Thymus (tissue), 11 donors: ENCODE results near the gene OMP. TPM values are rescaled to one million over a fixed set of nuclear protein-coding genes. Genes with fewer than 3 reads are reported as not detected.

ENCODE experiments used
- DNase-seq, 9 donors: peaks; one replicate each; pipeline ENCODE4 v3.0.0-alpha.2; 2013; ENCODE audit warnings: low spot score in 9 of 9, low read depth in 6 of 9, missing footprints in 1 of 9
- H3K27ac ChIP-seq, 2 donors: one replicate each; pipeline ENCODE4 v1.5.1; 2013; ENCODE audit warnings: control low read depth in 1 of 2, low read depth in 1 of 2, low read length in 1 of 2, mild to moderate bottlenecking in 1 of 2, moderate library complexity in 1 of 2
- H3K27me3 ChIP-seq, 2 donors: one replicate each; pipeline ENCODE4 v1.5.1; 2013; ENCODE audit warnings: low read length in 1 of 2; ENCODE audit not compliant: control insufficient read depth in 2 of 2, insufficient read depth in 1 of 2
- H3K36me3 ChIP-seq, 2 donors: one replicate each; pipeline ENCODE4 v1.5.1; 2013; ENCODE audit warnings: low read length in 1 of 2, mild to moderate bottlenecking in 1 of 2, moderate library complexity in 1 of 2; ENCODE audit not compliant: control insufficient read depth in 2 of 2, insufficient read depth in 2 of 2
- H3K4me1 ChIP-seq, 2 donors: one replicate each; pipeline ENCODE4 v1.5.1; 2013; ENCODE audit warnings: low read length in 2 of 2; ENCODE audit not compliant: control insufficient read depth in 2 of 2, insufficient read depth in 2 of 2
- H3K4me3 ChIP-seq, 2 donors: one replicate each; pipeline ENCODE4 v1.5.1; 2013; ENCODE audit warnings: low read length in 2 of 2, control low read depth in 1 of 2, mild to moderate bottlenecking in 1 of 2
- H3K9me3 ChIP-seq, 2 donors: one replicate each; pipeline ENCODE4 v1.5.1; 2013; ENCODE audit warnings: low read length in 1 of 2, mild to moderate bottlenecking in 1 of 2; ENCODE audit not compliant: control insufficient read depth in 2 of 2, insufficient read depth in 1 of 2
- WGBS: extraction: QIAGEN DNeasy Blood & Tissue Kit; methylation state at CpG from one replicate; pipeline ENCODE4 v1.1.7; 2013; 5-methylcytosine and 5-hydroxymethylcytosine counted together
- polyA plus RNA-seq: library from polyadenylated mRNA; stranded (reverse); fragments of 200-250 nt; gene quantifications from one replicate; pipeline ENCODE4 v1.2.3, GENCODE V29; 2013
- total RNA-seq: library from RNA; stranded (reverse); fragments of 120-200 nt; gene quantifications from one replicate; pipeline ENCODE4 v1.2.4, GENCODE V29; 2013
- donor health status: healthy.

The OMP gene
- total and polyA plus RNA-seq, 2 donors, result not detected

- H3K27ac ChIP-seq, result no peak overlapping the region
- DNase-seq, result no peak
Measured at GRCh38 chr11:77067861-77068443, 34.7 kb upstream of the OMP start.

DNA sequence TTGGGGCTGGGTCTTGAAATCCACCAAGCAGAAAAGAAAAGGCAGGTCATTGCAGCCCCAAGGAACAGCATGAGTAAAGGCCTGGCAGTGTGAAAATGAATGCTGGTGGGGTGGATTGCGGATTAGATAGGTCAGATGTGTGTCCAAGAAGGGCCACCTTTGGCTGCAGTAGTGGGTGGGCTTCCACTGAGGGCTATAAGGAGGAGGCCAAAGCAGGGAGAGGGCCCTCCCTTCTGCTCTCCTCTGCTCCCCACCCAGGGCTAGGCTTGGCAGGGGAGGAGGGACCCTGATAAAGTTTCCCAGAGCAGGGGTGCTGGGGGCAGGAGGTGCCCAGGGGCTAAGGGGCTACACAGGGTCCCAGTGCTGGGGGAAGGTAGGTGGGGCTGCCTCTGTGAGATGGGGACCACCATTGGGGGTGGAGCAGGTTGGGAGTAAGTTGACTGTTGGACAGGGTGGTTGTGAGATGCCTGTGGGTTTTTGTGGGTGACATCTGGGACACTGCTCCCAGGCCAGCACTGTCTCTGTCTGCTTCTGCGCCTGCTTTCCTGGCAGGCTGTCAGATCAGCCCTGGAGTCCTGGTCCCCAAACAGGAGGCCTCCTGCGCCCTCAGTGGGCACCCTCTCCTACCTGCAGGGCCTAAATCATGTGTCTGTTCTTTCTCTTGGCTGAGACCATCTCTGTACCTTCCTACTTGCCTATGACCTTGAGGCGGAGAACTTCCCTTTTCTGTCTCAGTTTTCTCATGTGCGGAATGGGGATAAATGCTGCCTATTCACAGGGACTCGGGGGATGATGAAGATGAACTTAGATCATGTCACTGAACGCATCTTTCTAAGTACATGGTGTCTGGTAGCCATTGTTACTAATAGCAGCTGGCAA, 33.9 kb upstream of the OMP start:
- H3K9me3 ChIP-seq, result no peaks in the 10 kb centered on the region
- no peak overlapping the region for H3K27ac ChIP-seq
- H3K27me3 ChIP-seq, result peaks cover 0 to 19% of the 10 kb centered on the region in 2 donors
- H3K4me1 ChIP-seq, result peaks cover 9 to 32% of the 10 kb centered on the region in 2 donors
- WGBS, result 90% methylated on average over 7 of the region's 7 CpGs
- DNase-seq, result no peak
- no peaks in the 10 kb centered on the region for H3K36me3 ChIP-seq
- no peak overlapping the region for H3K4me3 ChIP-seq

More at GRCh38 chr11:77067861-77068443, 34.7 kb upstream of the OMP start:
- WGBS, result 95% methylated on average over 8 of the region's 8 CpGs
- H3K4me1 ChIP-seq, result peaks cover 9 to 32% of the 10 kb centered on the region in 2 donors
- no peaks in the 10 kb centered on the region for H3K36me3 ChIP-seq
- H3K27me3 ChIP-seq, result peaks cover 0 to 19% of the 10 kb centered on the region in 2 donors
- H3K4me3 ChIP-seq, result no peak overlapping the region
- no peaks in the 10 kb centered on the region for H3K9me3 ChIP-seq

- no peaks in the 10 kb centered on the region for H3K9me3 ChIP-seq
- no peak overlapping the region for H3K4me3 ChIP-seq
- H3K27me3 ChIP-seq, result peaks cover 0 to 19% of the 10 kb centered on the region in 2 donors
- H3K27ac ChIP-seq, result no peak overlapping the region
- no peaks in the 10 kb centered on the region for H3K36me3 ChIP-seq
- no peak for DNase-seq
- WGBS, result 92% methylated on average over 6 of the region's 6 CpGs
- H3K4me1 ChIP-seq, result peaks cover 9 to 32% of the 10 kb centered on the region in 2 donors
Measured at GRCh38 chr11:77069336-77069968, 33.2 kb upstream of the OMP start.

DNA sequence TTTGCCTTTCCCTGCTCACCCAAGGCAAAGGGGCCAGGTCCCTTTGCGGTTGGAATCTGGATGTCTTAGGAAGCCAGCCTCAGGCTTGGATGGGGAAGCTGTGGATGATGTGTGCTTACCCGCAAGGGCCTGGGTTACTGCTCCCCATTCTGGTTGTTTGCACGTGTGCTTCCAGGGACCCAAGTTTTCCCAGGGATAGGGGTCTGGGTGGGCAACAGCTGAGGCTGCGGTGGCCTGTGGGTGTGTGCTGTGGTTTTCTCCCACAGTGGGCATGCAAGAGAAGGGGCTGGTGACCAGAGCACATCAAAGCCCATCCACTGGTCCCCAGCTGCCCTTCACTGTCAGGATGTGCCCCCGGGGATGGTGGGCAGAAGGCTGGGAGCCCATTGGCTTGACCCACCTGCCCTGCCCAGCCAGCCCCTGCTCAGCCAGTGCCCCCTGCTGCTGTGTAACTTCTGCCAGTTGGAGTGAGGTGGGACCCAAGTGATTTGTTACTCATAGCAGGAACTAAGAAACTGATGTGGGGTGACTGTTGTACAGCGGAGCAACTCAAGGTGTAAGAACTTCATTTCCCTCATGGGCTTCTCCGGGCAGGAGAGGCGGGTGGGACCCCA, 32.6 kb upstream of the OMP start:
- Histone ChIP-seq H3K36me3 (no peaks in the 10 kb centered on the region), H3K9me3 (no peaks in the 10 kb centered on the region), H3K27ac (no peak overlapping the region), H3K27me3 (peaks cover 0 to 14% of the 10 kb centered on the region in 2 donors), H3K4me1 (peaks cover 9 to 32% of the 10 kb centered on the region in 2 donors), H3K4me3 (no peak overlapping the region)
- DNase-seq, result no peak
- WGBS, result 96% methylated on average over 8 of the region's 8 CpGs

DNA sequence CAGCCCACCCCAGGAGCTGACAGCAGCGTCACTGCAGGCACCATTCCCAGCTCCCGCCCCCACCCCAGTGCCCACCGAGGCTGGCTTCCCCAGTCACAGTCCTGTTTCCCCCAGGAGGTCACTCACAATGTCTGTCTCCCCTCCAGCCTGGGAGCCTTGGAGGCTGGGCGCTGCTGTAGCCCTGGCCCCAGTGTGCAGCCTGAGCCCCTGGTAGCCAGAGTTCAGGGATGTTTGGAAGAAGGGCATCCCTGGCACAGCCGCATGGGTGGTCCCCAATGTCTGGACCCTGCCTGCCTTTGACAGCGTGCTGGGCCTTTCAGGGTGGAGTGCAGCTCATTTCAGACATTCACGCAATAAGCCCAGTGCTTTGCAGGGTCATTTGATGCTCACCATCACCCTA, 31.6 kb upstream of the OMP start:
- 92% methylated on average over 7 of the region's 7 CpGs for WGBS
- Histone ChIP-seq H3K4me1 (peaks cover 7 to 27% of the 10 kb centered on the region in 2 donors), H3K27ac (no peak overlapping the region)

GRCh38 chr11:77071671-77072605, 30.7 kb upstream of the OMP start:
- DNase-seq, result no peak
- 80% methylated on average over 15 of the region's 15 CpGs for WGBS
- Histone ChIP-seq H3K36me3 (no peaks in the 10 kb centered on the region), H3K27ac (no peak overlapping the region), H3K9me3 (no peaks in the 10 kb centered on the region), H3K27me3 (peaks cover 0 to 4% of the 10 kb centered on the region in 2 donors), H3K4me3 (no peak overlapping the region), H3K4me1 (peaks cover 3 to 22% of the 10 kb centered on the region in 2 donors)

More for the DNA sequence above, 31.6 kb upstream of the OMP start:
- H3K4me3 ChIP-seq, result no peak overlapping the region
- H3K36me3 ChIP-seq, result no peaks in the 10 kb centered on the region
- no peaks in the 10 kb centered on the region for H3K9me3 ChIP-seq
- peaks cover 0 to 9% of the 10 kb centered on the region in 2 donors for H3K27me3 ChIP-seq
- no peak for DNase-seq

- Histone ChIP-seq H3K4me3 (no peak overlapping the region), H3K9me3 (no peaks in the 10 kb centered on the region), H3K4me1 (peaks cover 0 to 14% of the 10 kb centered on the region in 2 donors), H3K27me3 (peaks cover 0 to 4% of the 10 kb centered on the region in 2 donors), H3K27ac (no peak overlapping the region), H3K36me3 (no peaks in the 10 kb centered on the region)
- DNase-seq, result no peak
- 65% methylated on average over 8 of the region's 8 CpGs for WGBS
Measured at GRCh38 chr11:77072851-77073327, 29.8 kb upstream of the OMP start.

DNA sequence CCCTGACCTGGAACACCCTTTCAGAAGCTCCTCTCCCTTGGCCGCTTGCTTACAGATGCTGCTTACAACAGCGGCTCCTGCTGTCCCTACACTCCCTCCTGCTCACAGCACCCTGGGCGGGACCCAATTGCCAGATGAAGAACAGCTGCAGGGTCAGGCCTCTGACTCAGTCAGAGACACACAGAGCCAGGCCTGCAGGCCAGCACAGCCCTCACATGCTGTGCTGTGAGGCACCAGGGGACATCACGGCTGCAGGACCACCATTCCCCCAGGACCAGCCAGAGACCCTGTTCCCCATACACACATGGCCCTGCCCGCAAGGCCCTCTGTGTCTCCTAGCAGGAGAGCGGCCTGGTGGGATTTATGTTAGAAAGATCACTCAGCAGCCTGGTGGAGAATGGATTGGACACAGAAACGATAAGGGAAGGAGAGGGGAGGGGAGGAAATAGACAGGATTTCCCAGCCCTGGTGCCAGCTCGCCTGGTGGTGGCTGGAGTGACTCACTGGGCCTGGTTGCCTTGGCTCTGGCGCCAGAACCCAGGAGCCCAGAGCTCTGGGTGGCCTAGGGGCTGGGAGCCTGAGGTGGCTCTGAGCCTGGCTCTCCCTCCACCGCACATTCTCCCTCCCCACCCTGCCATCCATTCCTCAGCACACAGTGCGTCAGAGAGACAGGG, 29.2 kb upstream of the OMP start:
- Histone ChIP-seq H3K9me3 (no peaks in the 10 kb centered on the region), H3K27me3 (peaks cover 0 to 2% of the 10 kb centered on the region in 2 donors), H3K27ac (no peak overlapping the region), H3K4me3 (no peak overlapping the region), H3K36me3 (no peaks in the 10 kb centered on the region), H3K4me1 (peaks cover 0 to 13% of the 10 kb centered on the region in 2 donors)
- WGBS, result 94% methylated on average over 11 of the region's 11 CpGs
- no peak for DNase-seq
